Occipital lobe (tissue), 2 donors: ENCODE measurements around the gene TERT. TPM values are rescaled to one million over a fixed set of nuclear protein-coding genes. Genes with fewer than 3 reads are reported as not detected.
"Not testable (repeated sequence)": the region's sequence is repeated elsewhere in the genome, so short reads cannot be mapped to it uniquely, and the experiment has no call there.

Experiments
- DNase-seq: peaks from one replicate; lab custom pipeline; 2025; lab: John Stamatoyannopoulos, UW
- total RNA-seq: library from RNA; depleted of rRNA; stranded (reverse); fragments of >200 nt; gene quantifications from one replicate; pipeline ENCODE4 v1.2.3, GENCODE V29; 2014

Gene TERT
- total RNA-seq, 1 donor from 2014 or later, result not detected

- DNase-seq, result no peak
These were observed 36.3 kb upstream of the TERT start for GRCh38 chr5:1330847-1331831.

- DNase-seq, result no peak
These were observed 35.4 kb upstream of the TERT start for GRCh38 chr5:1330146-1330846.

- no peak for DNase-seq
These were observed 34.3 kb upstream of the TERT start for GRCh38 chr5:1329111-1329579.

- not testable (repeated sequence) for DNase-seq
These were observed 33.6 kb upstream of the TERT start for GRCh38 chr5:1328237-1329110.

GRCh38 chr5:1326901-1327756 lies 32.3 kb upstream of the TERT start:
- not testable (repeated sequence) for DNase-seq

GRCh38 chr5:1326532-1326875 lies 31.6 kb upstream of the TERT start:
- DNase-seq, result not testable (repeated sequence)

- DNase-seq, result no peak
These were observed 31.1 kb upstream of the TERT start for GRCh38 chr5:1325870-1326531.

GRCh38 chr5:1325191-1325741 lies 30.4 kb upstream of the TERT start:
- no peak for DNase-seq

- no peak for DNase-seq
These were observed 29.9 kb upstream of the TERT start for GRCh38 chr5:1324719-1325190.

GRCh38 chr5:1324301-1324700 lies 29.4 kb upstream of the TERT start:
- DNase-seq, result no peak

GRCh38 chr5:1323803-1324173 lies 28.9 kb upstream of the TERT start:
- no peak for DNase-seq

- no peak for DNase-seq
These were observed 28.3 kb upstream of the TERT start for GRCh38 chr5:1322955-1323802.

GRCh38 chr5:1322036-1322900 lies 27.4 kb upstream of the TERT start:
- no peak for DNase-seq

GRCh38 chr5:1321576-1321975 lies 26.7 kb upstream of the TERT start:
- DNase-seq, result no peak

- no peak for DNase-seq
These were observed 25.8 kb upstream of the TERT start for GRCh38 chr5:1320436-1321344.

GRCh38 chr5:1319436-1320256 lies 24.8 kb upstream of the TERT start:
- no peak for DNase-seq
